Thoracic aorta (tissue), 2 donors: ENCODE results near the gene SF1. TPM values are rescaled to one million over a fixed set of nuclear protein-coding genes. Genes with fewer than 3 reads are reported as not detected.

Experiments
- ATAC-seq: fragments of 150-250 bp; one replicate; pipeline ENCODE4 v1.8.0; 2017; ENCODE audit warnings: low read depth; ENCODE audit not compliant: insufficient number of reproducible peaks, low FRiP score
- DNase-seq: peaks from one replicate; pipeline ENCODE4 v3.0.0-alpha.2; 2020; ENCODE audit warnings: low spot score
- H3K27ac ChIP-seq, 2 donors: fragments of 200-600 bp; sonication (generic); 1 replicate in 1 of 2; 2 replicates in 1 of 2; pipeline ENCODE4 v1.5.1; 2016; ENCODE audit warnings: mild to moderate bottlenecking in 2 of 2, moderate library complexity in 2 of 2
- H3K27me3 ChIP-seq: fragments of 200-600 bp; sonication (generic); replicated peaks from 2 replicates; pipeline ENCODE4 v1.6.0; 2016; ENCODE audit warnings: mild to moderate bottlenecking; ENCODE audit not compliant: insufficient read depth
- H3K36me3 ChIP-seq: fragments of 200-600 bp; sonication (generic); one replicate; pipeline ENCODE4 v1.5.1; 2016
- H3K4me1 ChIP-seq, 2 donors: fragments of 200-600 bp; sonication (generic); 1 replicate in 1 of 2; 2 replicates in 1 of 2; pipeline versions ENCODE4 v1.5.1 to v1.6.0; 2016; ENCODE audit warnings: low read depth in 2 of 2, mild to moderate bottlenecking in 1 of 2; ENCODE audit not compliant: control insufficient read depth in 1 of 2
- H3K4me3 ChIP-seq: fragments of 200-600 bp; sonication (generic); 2 replicates; pipeline ENCODE4 v1.5.1; 2016; ENCODE audit warnings: mild to moderate bottlenecking
- H3K9me3 ChIP-seq: fragments of 200-600 bp; sonication (generic); 2 replicates; pipeline ENCODE4 v1.5.1; 2016
- total RNA-seq, 2 donors: library from RNA; depleted of rRNA; stranded (reverse); fragments of >200 nt; gene quantifications; one replicate each; pipeline versions ENCODE4 v1.1.0 to v1.2.3, GENCODE V29; 2016
- TF ChIP-seq, protein P1 (sequence below): fragments of 200-600 bp; sonication (generic); IDR thresholded peaks from one replicate; pipeline ENCODE4 v1.5.1; 2019; ENCODE audit warnings: antibody characterized with exemption

SF1 gene
- total RNA-seq, 2 donors from 2014 or later = 250 to 512 TPM

DNA sequence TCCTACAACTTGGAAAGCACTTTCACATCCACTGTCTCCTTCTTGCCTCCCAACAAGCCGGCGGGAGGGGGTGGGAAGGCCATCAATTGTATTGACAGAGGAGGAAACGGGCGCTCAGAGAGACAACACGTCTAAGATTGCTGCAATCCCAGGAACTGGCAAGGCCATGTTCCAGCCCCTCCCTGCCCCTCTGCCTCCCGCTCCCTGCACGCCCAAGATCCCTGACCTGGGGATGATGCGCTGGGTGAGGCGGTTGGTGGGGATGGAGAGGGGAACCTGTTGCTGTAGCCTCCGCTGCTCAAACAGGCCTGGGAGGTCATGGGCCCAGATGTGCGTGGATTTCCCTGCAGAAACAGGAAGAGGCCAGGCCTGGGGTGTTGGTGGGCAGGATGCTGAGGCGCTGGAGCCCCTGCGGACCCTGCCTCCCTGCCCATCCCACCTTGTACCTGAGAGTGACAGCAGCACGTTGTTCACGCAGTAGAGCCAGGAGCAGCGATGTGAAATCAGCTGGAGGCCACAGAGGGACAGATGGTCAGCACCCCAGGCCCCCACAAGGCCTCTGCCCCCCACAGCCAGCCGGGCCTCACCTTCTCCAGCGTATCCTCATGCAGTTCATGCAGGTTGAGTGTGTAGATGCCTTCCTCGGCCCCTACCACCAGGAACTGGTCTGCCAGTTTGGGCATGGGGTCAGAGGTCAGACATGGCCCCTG lies 17.9 kb upstream of the SF1 start:
- Histone ChIP-seq H3K9me3 (no peaks in the 10 kb centered on the region), H3K27me3 (no peaks in the 10 kb centered on the region), H3K27ac (no peak overlapping the region), H3K4me3 (no peak overlapping the region), H3K36me3 (no peaks in the 10 kb centered on the region), H3K4me1 (no peaks in the 10 kb centered on the region)
- ATAC-seq = no peak
- TF ChIP-seq, protein P1, sequence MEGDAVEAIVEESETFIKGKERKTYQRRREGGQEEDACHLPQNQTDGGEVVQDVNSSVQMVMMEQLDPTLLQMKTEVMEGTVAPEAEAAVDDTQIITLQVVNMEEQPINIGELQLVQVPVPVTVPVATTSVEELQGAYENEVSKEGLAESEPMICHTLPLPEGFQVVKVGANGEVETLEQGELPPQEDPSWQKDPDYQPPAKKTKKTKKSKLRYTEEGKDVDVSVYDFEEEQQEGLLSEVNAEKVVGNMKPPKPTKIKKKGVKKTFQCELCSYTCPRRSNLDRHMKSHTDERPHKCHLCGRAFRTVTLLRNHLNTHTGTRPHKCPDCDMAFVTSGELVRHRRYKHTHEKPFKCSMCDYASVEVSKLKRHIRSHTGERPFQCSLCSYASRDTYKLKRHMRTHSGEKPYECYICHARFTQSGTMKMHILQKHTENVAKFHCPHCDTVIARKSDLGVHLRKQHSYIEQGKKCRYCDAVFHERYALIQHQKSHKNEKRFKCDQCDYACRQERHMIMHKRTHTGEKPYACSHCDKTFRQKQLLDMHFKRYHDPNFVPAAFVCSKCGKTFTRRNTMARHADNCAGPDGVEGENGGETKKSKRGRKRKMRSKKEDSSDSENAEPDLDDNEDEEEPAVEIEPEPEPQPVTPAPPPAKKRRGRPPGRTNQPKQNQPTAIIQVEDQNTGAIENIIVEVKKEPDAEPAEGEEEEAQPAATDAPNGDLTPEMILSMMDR = no peak
- DNase-seq = no peak

DNA sequence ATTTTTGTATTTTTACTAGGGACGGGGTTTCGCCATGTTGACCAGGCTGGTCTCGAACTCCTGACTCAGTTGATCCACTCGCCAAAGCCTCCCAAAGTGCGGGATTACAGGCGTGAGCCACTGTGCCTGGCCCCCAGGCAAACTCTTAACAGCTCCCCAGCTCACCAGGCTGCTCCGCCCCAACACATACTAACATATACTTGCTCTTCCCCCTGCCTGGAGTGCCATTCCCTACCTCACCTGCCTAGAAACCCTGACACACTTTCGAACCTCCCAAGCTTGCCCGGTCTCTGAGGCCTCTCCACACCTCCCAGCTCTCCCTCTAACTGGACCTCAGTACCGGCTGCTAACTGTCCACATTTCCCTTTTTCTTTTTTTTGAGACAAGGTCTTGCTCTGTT lies 16.2 kb upstream of the SF1 start:
- peaks cover 2% of the 10 kb centered on the region for H3K36me3 ChIP-seq
- DNase-seq (no peak), ATAC-seq (no peak)
- no peak overlapping the region for H3K27ac ChIP-seq
- no peaks in the 10 kb centered on the region for H3K27me3 ChIP-seq
- no peaks in the 10 kb centered on the region for H3K4me1 ChIP-seq
- no peak overlapping the region for H3K4me3 ChIP-seq
- no peaks in the 10 kb centered on the region for H3K9me3 ChIP-seq
- TF ChIP-seq, protein P1 = no peak

DNA sequence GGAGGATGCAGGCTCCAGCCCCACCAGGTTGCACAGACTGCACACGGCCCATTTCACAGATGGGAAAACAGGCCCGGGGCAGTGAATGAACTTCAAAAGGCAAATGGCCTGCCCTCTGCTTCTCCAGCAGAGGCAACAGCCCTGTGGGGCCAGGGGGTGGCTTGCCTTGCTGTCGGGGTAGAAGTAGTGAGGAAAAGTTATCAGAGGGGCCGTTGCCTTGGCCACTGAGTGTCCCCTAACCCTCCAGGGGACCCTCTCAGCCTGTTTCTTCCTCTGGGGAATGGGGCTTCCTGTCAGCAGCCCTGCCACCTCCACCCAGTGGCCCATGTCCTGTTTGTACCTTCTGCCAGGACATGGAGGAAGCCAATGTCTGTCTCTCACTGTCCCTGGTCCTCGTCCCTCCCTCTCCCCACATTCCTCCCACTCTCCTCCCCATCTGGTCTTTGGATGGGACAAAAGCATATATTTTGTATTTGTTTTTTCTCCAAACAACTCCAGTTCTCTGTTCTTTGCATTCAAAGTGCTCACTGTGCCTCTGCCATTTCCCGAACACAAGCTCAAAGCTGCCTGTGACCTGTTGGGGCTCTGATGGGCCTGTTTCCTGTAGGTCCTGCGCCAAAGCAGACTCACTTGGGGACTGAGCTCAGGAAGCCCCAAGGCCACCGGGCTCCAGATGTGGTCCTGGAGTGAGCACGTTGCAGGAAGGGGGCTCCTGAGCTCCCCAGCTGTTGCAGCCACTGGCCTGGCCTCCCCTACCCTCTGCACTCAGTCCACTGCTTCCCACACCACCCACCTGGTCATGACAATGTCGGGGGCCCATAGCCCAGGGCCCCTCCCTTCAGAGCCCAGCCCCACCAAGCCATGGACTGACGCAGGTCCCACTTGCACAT lies 15.2 kb upstream of the SF1 start:
- no peaks in the 10 kb centered on the region for H3K9me3 ChIP-seq
- H3K4me3 ChIP-seq = no peak overlapping the region
- ATAC-seq = no peak
- TF ChIP-seq, protein P1 = no peak
- no peaks in the 10 kb centered on the region for H3K27me3 ChIP-seq
- no peak for DNase-seq
- H3K27ac ChIP-seq = no peak overlapping the region
- no peaks in the 10 kb centered on the region for H3K4me1 ChIP-seq
- H3K36me3 ChIP-seq = peaks cover 2% of the 10 kb centered on the region

DNA sequence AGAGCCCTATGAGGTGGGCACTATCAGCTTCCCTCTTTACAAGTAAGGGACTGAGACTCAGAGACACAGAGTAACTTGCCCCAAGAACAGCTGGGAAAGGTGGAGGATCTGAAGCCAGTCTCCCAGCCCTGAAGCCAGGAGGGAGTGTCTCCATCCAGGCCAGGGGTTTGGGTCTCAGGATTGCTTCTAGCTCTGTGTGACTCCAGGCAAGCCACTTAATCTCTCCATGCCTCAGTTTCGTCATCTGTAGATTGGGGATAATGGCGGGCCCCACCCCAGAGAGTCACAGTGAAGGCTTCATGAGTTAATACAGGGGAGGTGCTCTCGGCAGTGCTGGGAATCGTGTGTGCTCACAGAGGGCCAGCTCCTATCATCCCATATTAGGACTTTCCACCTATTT lies 14.1 kb upstream of the SF1 start:
- Histone ChIP-seq H3K36me3 (peaks cover 2% of the 10 kb centered on the region), H3K27ac (no peak overlapping the region)
- no peak for DNase-seq

More for the DNA sequence above, 14.1 kb upstream of the SF1 start:
- H3K27me3 ChIP-seq = no peaks in the 10 kb centered on the region
- ATAC-seq = no peak
- H3K4me1 ChIP-seq = no peaks in the 10 kb centered on the region
- TF ChIP-seq, protein P1 = no peak
- H3K4me3 ChIP-seq = no peak overlapping the region
- H3K9me3 ChIP-seq = no peaks in the 10 kb centered on the region
